Osteoblast (primary cell): ENCODE measurements around the gene CEP131. TPM values are rescaled to one million over a fixed set of nuclear protein-coding genes. Genes with fewer than 3 reads are reported as not detected.

Experiments used
- DNase-seq: peaks from one replicate; pipeline ENCODE4 v3.0.0; 2011; ENCODE audit warnings: low spot score, mixed read lengths; ENCODE audit not compliant: insufficient read length; ENCODE audit errors: missing footprints
- H2AFZ ChIP-seq: 2 replicates; pipeline ENCODE4 v1.6.0; 2011; ENCODE audit warnings: mild to moderate bottlenecking, low read length
- H3K27ac ChIP-seq: 2 replicates; pipeline ENCODE4 v1.5.1; 2011; ENCODE audit warnings: mild to moderate bottlenecking, low read depth, low read length, moderate library complexity
- H3K27me3 ChIP-seq: 2 replicates; pipeline ENCODE4 v1.6.0; 2012; ENCODE audit warnings: mild to moderate bottlenecking, control low read depth, inconsistent platforms, low read length, moderate library complexity; ENCODE audit not compliant: insufficient read depth
- H3K36me3 ChIP-seq: 2 replicates; pipeline ENCODE4 v1.5.1; 2011; ENCODE audit warnings: mild to moderate bottlenecking, low read length, control low read depth, moderate library complexity; ENCODE audit not compliant: insufficient read depth
- H3K4me1 ChIP-seq: 2 replicates; pipeline ENCODE4 v1.5.1; 2011; ENCODE audit warnings: mild to moderate bottlenecking, low read length, control low read depth, moderate library complexity; ENCODE audit not compliant: insufficient read depth
- H3K4me2 ChIP-seq: 2 replicates; pipeline ENCODE4 v1.6.0; 2011; ENCODE audit warnings: mild to moderate bottlenecking, low read length; ENCODE audit not compliant: insufficient read depth
- H3K4me3 ChIP-seq: fragments of 200-600 bp; sonication (generic); 3 replicates; pipeline ENCODE4 v1.5.1; 2012; ENCODE audit warnings: mild to moderate bottlenecking, low read length, inconsistent platforms; ENCODE audit not compliant: insufficient read depth
- H3K79me2 ChIP-seq: 2 replicates; pipeline ENCODE4 v1.6.0; 2012; ENCODE audit warnings: mild to moderate bottlenecking, low read length, control low read depth, inconsistent platforms; ENCODE audit not compliant: insufficient read depth
- H3K9me3 ChIP-seq: 2 replicates; pipeline ENCODE4 v1.5.1; 2011; ENCODE audit warnings: low read depth, low read length, control low read depth
- H4K20me1 ChIP-seq: 2 replicates; pipeline ENCODE4 v1.6.0; 2012; ENCODE audit warnings: mild to moderate bottlenecking, low read length, control low read depth; ENCODE audit not compliant: insufficient read depth
- total RNA-seq: library from RNA; depleted of rRNA; stranded (reverse); fragments of >200 nt; gene quantifications from 2 replicates; pipeline ENCODE4 v1.2.3, GENCODE V29; 2012
- TF ChIP-seq, protein P1 (sequence below): IDR thresholded peaks from 2 replicates; pipeline ENCODE4 v1.5.1; 2011; ENCODE audit warnings: mild to moderate bottlenecking, low read depth, low read length, moderate library complexity; ENCODE audit errors: extremely low read depth

The CEP131 gene
- total RNA-seq, 1 donor: 8.7 TPM

DNA sequence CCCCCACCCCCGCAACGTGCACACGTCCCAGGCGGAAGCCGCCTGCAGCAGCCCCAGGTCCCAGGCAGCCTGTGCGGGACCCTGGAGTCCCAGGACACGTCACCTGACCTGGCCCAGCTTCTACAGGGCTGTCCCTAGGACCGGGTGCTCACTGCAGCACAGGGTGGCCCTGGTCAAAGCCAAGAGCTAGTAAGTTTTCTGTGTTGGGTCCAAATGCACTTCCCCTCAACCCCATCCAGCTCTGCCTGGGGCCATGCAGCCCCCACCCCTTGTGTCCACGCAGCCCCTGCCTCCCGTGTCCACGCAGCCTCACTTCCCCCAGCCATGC is 79.6 kb downstream of the CEP131 start:
- no peak overlapping the region for H3K27ac ChIP-seq
- no peaks in the 10 kb centered on the region for H3K9me3 ChIP-seq
- no peaks in the 10 kb centered on the region for H3K79me2 ChIP-seq
- peak overlapping the region; percentile 95 for H2AFZ ChIP-seq
- no peak overlapping the region for H3K4me3 ChIP-seq
- H4K20me1 ChIP-seq: no peaks in the 10 kb centered on the region
- TF ChIP-seq, protein P1, sequence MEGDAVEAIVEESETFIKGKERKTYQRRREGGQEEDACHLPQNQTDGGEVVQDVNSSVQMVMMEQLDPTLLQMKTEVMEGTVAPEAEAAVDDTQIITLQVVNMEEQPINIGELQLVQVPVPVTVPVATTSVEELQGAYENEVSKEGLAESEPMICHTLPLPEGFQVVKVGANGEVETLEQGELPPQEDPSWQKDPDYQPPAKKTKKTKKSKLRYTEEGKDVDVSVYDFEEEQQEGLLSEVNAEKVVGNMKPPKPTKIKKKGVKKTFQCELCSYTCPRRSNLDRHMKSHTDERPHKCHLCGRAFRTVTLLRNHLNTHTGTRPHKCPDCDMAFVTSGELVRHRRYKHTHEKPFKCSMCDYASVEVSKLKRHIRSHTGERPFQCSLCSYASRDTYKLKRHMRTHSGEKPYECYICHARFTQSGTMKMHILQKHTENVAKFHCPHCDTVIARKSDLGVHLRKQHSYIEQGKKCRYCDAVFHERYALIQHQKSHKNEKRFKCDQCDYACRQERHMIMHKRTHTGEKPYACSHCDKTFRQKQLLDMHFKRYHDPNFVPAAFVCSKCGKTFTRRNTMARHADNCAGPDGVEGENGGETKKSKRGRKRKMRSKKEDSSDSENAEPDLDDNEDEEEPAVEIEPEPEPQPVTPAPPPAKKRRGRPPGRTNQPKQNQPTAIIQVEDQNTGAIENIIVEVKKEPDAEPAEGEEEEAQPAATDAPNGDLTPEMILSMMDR: no peak
- H3K4me1 ChIP-seq: no peaks in the 10 kb centered on the region
- H3K36me3 ChIP-seq: no peaks in the 10 kb centered on the region
- no peak overlapping the region for H3K4me2 ChIP-seq
- no peaks in the 10 kb centered on the region for H3K27me3 ChIP-seq
- DNase-seq: no peak

DNA sequence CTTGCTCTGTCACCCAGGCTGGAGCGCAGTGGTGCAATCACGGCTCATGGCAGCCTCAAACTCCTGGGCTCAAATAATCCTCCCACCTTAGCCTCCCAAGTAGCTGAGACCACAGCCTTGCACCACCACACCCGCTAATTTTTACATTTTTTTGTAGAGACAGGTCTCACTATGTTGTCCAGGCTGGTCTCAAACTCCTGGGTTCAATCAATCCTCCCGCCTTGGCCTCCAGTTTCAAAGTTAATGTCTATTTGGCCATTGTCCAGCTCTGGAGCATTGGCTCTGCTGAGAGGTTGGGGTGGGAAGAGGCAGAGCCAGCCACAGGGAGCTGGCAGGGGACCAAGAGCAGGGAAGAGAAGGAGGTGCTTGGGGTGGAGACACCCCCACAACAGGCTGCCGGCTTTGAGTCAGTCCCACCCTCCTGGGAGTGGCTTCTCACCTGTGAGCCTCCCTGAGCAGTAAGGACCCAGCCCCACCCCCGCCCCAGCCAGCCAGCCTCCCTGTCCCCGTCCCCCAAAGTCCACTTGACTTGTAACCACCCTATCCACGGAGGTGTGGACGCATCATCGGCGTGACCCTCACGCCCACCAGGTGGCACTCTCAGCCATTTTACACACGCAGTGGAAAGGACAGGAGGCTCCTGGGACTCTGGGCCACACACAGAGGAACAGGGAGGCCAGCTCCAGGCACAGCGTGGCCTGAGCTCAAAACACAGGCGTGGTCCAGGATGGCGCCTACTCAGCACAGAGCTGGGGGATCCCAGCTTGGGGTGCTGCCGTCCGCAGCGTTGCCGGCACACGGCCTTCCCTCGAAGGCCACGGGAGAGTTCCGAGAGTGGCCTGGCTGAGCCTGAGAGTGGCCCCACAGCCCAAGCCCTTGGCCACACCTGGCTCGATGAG is 80.2 kb downstream of the CEP131 start:
- Histone ChIP-seq H3K4me2 (peak overlapping the region; percentile 39), H3K79me2 (no peaks in the 10 kb centered on the region), H3K4me1 (no peaks in the 10 kb centered on the region), H2AFZ (peak overlapping the region; percentile 95), H3K27ac (no peak overlapping the region), H3K27me3 (no peaks in the 10 kb centered on the region), H3K4me3 (peak overlapping the region; percentile 25), H3K36me3 (no peaks in the 10 kb centered on the region), H4K20me1 (no peaks in the 10 kb centered on the region), H3K9me3 (no peaks in the 10 kb centered on the region)
- DNase-seq: peak; percentile 97
- TF ChIP-seq, protein P1: peak; percentile 54

DNA sequence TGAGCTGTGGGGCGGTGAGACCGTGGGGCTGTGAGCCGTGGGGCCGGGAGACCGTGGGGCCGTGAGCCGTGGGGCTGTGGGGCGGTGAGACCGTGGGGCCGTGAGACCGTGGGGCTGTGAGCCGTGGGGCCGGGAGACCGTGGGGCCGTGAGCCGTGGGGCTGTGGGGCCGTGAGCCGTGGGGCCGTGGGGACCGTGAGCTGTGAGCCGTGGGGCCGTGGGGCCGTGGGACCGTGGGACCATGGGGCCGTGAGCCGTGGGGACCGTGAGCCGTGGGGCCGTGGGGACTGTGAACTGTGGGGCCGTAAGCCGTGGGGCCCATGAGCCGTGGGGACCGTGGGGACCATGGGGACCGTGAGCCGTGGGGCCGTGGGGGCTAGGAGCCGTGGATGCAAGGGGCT is 82.1 kb downstream of the CEP131 start:
- H3K9me3 ChIP-seq: no peaks in the 10 kb centered on the region
- TF ChIP-seq, protein P1: no peak
- no peak for DNase-seq
- H2AFZ ChIP-seq: no peak overlapping the region
- H3K27me3 ChIP-seq: no peaks in the 10 kb centered on the region
- H3K4me2 ChIP-seq: no peak overlapping the region
- H3K27ac ChIP-seq: no peak overlapping the region
- H3K4me1 ChIP-seq: no peaks in the 10 kb centered on the region
- no peak overlapping the region for H3K4me3 ChIP-seq
- no peaks in the 10 kb centered on the region for H4K20me1 ChIP-seq
- no peaks in the 10 kb centered on the region for H3K36me3 ChIP-seq
- H3K79me2 ChIP-seq: no peaks in the 10 kb centered on the region

DNA sequence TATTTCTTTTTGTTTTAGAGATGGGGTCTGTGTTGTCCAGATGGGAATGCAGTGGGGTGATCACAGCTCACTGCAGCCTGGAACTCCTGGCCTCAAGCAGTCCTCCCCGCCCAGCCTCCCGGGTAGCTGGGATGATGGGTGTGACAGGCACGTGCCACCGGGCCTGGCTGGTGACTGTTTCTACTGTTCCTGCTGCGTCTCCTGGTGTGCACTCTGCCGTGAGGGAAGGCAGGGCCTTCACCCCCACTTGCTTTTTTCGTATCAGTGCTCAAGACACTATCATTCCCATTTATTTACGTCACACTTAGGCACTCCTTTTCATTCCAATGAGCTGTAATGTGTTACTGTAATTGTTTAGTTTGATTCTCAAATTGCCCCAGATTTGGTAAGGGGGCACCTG is 82.7 kb downstream of the CEP131 start:
- no peak for DNase-seq
- H3K79me2 ChIP-seq: no peaks in the 10 kb centered on the region
- no peaks in the 10 kb centered on the region for H4K20me1 ChIP-seq
- H3K36me3 ChIP-seq: no peaks in the 10 kb centered on the region
- H2AFZ ChIP-seq: no peak overlapping the region
- H3K4me3 ChIP-seq: no peak overlapping the region
- no peaks in the 10 kb centered on the region for H3K27me3 ChIP-seq
- H3K4me2 ChIP-seq: no peak overlapping the region
- H3K27ac ChIP-seq: no peak overlapping the region
- TF ChIP-seq, protein P1: no peak
- H3K9me3 ChIP-seq: no peaks in the 10 kb centered on the region
- no peaks in the 10 kb centered on the region for H3K4me1 ChIP-seq

Other genes starting within 250 kb of the CEP131 start
- 21.4 and 21.8 TPM in 2 replicates for gene CHMP6, start 231.1 kb downstream of the CEP131 start, total RNA-seq
- 15.6 and 19.4 TPM in 2 replicates for gene BAIAP2, start 187.8 kb downstream of the CEP131 start, total RNA-seq
- gene PVALEF, start 57.5 kb downstream of the CEP131 start, total RNA-seq: not detected in 2 replicates
- gene AATK, start 56.7 kb downstream of the CEP131 start, total RNA-seq: under 0.01 TPM in 1 of 2 replicates, not detected in the other
- 16.6 and 18.0 TPM in 2 replicates for gene TEPSIN, start 16.1 kb upstream of the CEP131 start, total RNA-seq
- 19.9 and 28.0 TPM in 2 replicates for gene NDUFAF8, start 16.4 kb upstream of the CEP131 start, total RNA-seq
- 85.5 and 92.6 TPM in 2 replicates for gene SLC38A10, start 72.3 kb upstream of the CEP131 start, total RNA-seq
- 11.2 and 11.5 TPM in 2 replicates for gene BAHCC1, start 172.5 kb upstream of the CEP131 start, total RNA-seq